LHCN-M2 (cell line): Measurements from ENCODE around the gene DNAJC6. TPM values are rescaled to one million over a fixed set of nuclear protein-coding genes. Genes with fewer than 3 reads are reported as not detected.

Experiments used
- DNase-seq: peaks from one replicate; pipeline ENCODE4 v3.0.0-alpha.2; 2012; ENCODE audit warnings: low read depth
- total RNA-seq: library from RNA; depleted of rRNA; stranded (reverse); fragments of >200 nt; gene quantifications from 2 replicates; pipeline ENCODE4 v1.2.3, GENCODE V29; 2014

DNAJC6 gene
- total RNA-seq, 1 experiment from 2014 or later: 2.9 TPM

DNA sequence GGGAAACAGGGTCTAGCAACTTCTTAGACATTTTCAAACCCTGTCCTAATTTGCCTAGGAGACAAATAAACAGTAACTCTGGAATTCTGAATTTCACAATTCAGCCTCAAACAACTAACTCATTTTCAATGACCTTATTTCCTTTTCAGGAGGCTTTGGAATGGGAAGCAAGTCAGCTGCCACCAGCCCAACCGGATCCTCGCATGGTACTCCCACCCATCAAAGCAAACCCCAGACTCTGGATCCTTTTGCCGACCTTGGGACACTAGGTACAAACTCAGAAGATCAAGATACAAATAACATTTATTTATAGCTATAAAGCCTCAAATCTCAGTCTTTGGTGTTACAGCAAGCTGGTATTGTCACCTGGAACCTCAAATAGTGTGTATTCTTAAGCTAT, 92.3 kb downstream of the DNAJC6 start:
- no peak for DNase-seq

DNA sequence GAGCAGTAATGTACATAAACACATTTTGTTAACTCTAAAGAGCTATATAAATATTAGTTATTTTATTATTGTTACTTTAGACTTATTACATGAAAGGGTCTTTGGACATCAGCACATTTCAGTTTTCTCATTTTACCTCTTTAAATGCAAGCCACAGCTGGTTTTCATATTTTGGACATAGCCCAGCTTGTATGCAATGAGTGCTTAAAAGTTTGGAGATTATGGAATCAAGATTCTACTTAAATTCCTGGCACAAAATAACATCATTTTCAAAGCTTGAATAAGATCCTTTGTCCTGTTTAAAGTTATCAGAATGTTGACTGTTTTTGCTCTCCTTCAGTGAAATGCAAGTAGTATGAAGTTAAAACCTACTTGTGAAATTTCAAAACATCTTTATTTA, 95.6 kb downstream of the DNAJC6 start:
- no peak for DNase-seq

DNA sequence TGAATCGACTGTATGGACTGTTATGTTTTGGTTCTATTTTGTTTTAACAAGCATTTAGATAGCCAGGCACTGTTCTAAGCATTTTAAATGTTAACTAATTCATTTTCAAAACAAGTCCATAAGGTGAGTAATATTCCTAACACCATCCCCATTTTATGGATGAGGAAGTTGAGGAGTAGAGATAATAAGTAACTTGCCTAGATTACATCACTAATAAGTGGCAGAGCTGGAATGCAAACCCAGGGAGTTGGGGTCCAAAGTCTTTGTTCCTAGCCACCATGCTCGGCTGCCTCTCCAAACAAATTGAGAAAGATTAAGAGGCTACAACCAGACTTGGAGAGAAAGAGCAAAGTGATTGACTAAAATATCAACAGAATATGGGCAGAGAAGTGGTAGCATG, 98.5 kb downstream of the DNAJC6 start:
- no peak for DNase-seq

DNA sequence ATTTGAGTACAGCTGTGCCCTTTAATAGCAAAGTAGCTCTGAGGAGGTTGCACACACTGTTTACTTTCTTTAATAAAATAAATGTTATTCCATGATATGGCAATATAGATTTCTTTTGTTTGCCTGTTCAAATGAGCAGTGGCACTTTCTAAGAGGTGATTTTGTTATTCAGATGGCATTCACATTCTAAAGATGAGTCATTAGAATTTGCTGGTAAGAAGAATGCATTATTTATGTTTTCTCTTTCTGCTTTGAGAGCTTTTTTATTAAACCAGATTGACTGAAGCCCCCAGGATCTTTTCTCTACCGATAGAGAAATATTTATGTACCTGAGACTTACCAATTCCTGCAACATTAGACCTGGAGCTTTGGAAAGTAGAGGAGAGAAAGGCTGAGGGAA, 100.0 kb downstream of the DNAJC6 start:
- DNase-seq: no peak

DNA sequence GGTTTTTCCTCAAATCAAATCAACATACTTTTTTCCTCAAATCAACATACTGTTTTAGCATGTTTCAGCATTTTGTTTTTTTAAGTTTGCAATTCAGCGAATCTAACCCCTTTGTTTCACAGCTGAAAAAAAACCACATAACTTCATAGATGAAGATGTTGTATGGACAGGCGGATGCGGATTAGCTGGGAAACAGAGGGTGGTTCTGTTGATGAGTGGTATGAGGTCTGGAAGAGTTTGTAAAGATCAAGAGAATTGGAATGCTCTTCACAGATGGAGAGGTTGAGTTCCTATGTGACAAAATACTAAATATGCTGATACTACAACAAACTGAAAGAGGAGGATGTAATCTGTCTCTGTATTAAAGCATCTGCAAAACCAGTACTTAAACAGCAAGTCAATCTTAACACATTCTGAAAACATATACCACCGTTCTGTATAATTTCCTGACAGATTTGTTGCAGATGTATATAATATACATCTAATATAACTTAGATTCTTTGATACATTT, 100.5 kb downstream of the DNAJC6 start:
- no peak for DNase-seq

DNA sequence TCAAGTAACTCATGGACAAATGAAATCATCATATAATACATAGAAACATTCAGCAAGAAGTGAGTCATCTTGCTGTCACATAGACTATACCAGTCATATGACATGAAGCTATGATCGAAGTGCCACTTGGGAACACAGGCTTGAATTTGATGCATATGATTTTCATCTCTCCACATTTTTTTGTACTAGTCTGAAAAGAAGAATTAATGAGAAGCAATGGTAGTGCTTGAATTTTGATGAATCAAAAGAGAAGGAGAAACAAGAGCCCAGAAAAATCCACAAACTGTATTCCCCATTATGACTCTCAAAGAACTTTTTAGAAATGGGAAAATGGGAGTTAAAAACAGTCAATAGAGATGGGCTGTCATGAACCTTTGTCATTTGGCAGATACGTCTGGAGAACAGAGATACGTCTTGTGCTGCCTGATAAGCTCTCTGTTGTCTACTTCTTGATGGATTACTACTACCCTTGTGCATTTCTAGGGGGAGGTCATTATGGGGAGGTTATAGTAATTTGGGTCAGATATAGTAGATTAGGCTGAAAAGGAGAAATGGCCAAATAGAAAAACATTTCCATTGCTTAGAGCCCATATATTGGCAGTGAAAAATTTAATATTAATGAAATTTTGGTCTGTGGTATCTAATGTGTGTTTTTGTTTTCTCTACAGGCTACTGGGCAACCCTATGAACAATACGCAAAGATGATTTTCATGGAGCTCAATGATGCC, 103.1 kb downstream of the DNAJC6 start:
- peak; percentile 35 for DNase-seq

DNA sequence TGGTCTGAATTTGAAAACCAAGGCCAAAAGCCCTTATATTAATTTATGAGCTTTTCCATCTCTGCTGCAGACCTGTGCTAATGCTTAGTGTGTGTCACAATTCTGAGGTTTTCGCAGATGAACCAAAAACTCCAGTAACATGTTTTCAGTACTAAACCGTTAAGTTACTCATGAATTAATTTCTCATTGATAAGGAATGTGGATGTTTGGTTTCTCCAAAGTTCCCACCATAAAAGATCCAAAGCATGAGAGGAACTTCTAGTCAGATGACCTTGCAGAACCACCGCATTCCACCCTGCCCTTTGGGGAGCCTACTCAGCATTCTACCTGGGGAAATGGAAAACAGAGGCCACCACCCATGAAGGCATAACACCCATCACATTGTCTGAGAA, 103.6 kb downstream of the DNAJC6 start:
- DNase-seq: peak; percentile 54

DNA sequence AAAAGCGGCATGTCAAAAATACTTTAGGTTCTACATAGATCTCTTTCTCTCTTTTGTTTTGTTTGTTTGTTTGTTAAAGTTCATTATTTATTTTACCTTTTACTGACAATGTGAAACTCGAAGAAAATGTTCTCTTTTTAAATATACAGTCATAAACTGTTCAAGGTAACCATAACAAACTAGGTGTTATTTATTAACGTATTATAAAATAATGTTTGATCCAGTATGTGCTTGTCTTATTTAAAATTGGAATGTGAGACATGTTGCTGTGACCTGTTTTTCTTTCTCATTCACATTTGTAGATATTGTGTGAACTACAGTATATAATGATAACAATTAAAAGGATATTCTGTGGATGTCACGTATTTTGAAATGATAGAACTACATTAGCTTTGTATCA, 105.2 kb downstream of the DNAJC6 start:
- DNase-seq: no peak

DNA sequence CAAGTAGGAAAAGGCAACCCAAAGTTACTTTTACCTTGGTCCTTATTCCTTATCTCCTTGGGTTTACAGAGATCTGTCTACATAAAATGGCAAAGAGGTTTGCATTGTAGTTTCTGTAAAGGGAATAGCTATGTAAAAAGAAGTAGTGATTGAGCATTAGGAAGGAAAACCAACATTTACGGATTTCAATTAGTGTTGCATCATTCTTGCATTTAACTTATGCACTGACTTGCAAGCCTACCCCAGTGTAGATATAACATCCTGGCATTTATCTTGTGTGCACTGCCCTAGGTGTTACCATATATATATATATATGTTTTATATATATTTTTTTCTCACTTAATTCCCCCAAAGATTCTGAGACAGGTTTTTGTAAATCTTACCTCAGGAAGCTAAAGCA, 107.4 kb downstream of the DNAJC6 start:
- DNase-seq: no peak

DNA sequence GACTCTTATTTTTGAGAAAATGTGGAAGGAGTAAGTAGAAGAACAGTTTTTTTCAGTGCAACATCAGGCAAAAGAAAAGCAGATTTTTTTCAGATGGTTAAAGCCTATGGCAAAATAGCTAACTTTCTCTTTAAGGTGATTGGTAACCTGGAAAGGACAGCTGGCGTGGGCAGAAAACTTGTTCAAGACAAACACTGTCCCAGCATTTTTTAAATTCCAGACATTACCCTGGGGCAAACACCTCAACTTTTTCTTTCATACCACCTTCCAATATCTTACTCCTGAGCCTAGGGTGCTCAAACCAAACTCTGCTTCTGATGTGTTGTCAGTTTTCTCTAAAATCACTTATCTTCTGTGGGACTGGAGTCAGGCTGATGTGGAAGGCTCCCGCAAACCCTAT, 108.4 kb downstream of the DNAJC6 start:
- DNase-seq: no peak

DNA sequence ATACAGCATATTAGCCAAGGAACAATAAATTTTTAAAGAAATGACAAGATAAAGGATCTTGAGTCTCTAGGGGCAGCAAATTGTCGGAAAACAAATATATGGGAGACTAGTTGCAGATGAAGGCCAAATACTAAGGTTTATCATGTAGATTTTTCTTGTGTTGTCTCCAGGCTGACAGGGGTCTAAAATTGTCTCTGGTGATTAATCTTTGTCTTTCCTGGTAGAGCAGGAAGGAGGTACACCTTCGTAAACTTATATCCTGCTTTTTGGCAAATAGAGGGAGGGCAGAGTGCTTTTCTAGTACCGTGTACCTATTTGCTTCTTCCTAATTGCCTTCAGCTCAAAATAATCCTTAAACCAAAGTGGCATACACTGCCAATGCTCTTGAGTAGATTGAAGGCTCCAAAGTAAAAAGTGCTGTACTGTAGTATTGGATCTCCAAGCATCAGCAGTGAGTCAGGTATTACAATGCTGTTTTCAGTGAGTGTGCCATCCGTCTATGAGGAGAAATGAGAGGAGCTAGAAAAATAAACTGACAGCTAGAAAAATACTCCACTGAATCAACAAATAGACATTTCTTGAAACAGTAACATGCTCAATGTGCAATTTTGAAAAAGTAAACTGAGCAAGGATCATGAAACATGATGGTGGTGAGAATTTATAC, 109.3 kb downstream of the DNAJC6 start:
- peak; percentile 34 for DNase-seq

DNA sequence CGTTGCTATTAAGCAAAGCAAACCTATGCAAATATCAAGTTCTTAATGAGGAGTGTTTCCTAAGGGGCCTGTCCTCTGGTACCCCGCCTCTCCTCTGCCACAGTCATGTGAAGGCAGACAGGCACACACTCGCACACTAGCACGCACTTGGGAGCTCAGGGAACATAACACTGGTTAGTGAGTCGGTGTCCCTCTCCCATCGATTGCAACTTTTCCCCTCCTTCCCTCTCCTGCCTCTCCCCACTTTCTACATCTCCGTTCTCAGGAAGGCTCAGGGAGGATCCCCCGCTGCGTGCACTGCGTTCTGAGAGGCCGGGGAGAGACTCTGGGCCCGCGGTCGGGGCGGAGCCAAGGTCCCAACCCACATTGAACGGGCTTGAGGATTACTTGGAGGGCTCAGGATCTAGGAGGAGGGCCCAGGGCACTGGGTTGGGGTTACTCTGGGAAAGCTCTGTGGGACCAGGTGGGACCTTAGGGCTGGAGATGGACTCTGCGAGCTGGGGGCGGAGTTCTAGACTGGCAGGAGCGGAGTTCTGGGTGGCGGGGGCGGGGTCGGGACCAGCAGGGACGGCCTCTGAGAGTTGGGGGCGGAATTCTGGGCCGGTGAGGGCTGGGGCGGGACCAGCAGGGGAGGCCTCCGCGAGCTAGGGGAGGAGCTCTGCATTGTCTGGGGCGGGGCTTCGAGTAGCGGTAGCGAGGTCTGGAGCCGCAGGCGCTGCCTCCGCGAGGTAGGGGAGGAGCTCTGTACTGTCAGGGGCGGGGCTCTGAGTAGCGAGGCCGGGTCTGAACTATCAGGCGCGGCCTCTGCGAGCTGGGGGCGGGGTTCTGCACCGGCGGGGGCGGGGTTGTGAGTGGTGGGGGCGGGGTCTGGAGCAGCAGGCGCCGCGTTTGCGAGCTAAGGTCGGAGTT, 110.6 kb downstream of the DNAJC6 start:
- DNase-seq: peak; percentile 97

DNA sequence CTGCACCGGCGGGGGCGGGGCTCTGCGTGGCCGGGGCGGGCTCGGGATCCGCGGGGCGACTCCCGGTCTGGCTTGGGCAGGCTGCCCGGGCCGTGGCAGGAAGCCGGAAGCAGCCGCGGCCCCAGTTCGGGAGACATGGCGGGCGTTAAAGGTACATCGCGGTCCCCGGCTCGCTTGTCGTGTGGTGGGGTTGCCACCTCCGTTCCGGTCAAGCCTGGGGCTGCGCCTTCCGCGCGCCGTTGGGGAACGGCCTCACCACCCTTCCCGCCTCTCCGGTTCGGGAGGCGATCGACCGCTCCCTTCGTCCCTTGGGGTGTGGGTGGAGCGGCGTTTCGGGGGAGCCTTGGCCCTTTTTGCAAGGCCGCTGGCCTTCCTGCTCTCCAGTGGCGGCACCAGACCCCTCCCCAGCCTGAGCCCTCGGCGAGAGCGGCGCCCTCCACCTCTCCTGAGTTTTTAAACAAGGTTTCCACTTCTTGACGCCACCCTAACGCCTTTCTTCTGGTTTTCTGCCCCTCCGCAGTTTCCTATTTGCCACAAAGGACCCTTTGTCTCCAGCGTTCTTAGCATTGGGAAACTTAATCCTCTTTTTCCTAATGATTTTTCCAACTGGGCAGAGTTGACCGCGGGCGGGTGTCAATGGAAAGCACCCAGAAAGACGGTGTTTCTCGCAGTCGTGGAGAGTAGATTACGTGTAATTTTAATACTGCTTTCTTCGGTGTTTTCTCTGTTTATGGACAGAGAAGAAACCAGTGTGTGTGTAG, 111.4 kb downstream of the DNAJC6 start, which contains the start of the genes LEPR and LEPROT:
Gene LEPR, plus strand, starts transcription at position 79 of the 761 bp plus-strand sequence. CDS start 144,898 bp downstream, outside the sequence.
Gene LEPROT, plus strand, starts transcription at position 79 of the 761 bp plus-strand sequence. Its CDS starts 57 bp downstream, at position 136.
- DNase-seq: no peak

DNA sequence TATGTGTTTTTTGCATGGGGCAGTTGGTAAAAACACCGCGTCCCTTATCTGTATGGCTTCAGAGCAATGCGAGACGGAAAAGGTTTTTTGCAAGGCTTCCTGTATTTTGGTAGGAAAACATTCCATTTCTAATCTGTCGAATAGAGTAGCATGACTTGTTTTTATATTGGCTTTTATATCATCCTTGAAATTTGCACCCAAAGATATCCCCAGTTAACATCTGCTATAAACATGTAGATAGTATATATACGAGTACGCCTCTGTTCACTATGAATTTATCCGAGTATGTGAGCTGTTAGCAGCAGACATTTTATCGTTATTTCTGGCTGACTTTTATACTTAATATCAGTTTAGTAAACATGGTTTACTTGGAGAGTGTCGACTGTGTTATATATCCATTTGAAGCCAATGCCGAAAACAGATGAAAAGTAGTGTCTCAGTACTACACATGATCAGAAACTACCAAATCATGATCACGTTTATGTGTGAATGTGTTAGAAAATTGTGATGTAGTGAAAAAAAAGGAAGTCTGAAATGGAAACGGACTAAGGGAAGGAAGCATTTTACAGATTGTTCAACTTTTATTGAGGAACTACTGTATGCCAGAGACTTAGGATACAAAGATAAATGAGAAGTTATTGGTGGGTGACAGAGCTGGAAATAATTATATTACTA, 112.1 kb downstream of the DNAJC6 start:
- DNase-seq: no peak

DNA sequence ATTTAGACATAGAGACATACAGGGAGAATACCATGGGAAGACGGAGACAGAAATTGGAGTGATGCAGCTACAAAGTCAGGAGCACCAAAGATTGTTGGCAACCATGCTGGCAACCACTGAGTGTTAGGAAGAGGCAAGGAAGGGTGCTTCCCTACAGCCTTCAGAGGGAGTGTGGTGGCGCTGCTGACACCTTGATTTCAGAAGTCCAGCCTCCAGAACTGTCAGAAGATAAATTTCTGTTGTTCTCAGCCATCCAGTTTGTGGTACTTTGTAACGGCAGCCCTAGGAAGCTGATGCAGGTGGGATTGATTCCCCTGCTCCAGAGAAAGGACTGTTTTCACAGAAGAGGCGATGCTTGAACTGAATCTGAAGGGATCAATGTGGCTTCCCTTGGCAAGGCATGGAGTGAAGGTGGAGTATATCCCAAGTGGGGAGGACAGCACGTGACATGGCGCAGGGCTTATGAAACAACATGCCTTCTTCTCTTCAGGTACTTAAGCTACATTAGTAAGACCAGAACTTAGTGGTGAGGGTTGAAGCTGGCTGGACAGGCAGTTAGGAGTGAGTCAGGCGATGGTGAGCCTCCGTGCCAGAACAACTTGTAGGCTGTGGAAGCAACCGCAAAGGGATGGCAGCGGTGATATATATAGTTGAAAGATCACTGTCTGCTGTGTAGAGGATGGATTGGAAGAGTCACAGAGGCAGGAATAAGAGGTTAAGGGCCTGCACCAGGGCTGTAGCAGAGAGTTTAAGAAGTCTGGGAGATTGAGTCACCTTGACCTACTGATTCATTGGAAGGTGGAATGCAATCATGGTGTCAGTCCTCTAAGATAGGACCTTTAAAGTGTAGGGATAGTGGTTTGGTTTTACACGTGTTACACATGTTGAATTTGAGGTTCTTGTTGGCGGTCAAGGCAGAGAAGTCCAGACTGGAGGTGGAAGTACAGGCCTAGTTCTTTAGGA, 113.2 kb downstream of the DNAJC6 start:
- DNase-seq: peak; percentile 84

DNA sequence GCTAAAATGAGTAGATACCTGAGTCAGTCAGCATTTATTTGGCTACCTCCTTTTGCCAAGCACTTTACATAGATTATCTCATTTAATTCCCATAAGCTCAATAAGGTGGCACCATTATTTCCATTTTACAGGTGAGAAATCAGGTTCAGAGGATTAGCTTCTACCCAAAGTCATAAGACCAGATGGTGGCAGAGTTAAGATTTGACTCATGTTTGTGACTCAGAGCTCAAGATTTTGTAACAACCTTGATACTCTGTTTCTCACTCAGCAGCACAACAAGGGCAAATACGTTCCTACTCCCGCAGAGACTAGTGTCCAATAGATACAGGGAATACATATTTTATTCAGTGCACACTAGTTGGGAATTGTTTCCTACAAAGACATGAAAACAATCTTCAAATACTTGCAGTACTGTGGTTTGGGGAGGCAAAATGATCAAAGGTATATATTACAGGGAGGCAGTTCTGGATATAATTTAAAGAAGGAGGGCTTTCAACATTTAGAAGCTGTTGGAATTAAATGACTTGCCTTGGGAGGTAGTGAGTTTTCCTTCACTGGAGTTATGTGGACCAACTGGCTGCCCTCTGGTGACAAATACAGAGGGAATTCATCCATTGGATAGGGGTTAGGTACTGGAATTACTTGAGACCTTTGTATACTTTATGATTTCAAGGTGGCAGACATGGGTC, 114.7 kb downstream of the DNAJC6 start:
- DNase-seq: peak; percentile 92

DNA sequence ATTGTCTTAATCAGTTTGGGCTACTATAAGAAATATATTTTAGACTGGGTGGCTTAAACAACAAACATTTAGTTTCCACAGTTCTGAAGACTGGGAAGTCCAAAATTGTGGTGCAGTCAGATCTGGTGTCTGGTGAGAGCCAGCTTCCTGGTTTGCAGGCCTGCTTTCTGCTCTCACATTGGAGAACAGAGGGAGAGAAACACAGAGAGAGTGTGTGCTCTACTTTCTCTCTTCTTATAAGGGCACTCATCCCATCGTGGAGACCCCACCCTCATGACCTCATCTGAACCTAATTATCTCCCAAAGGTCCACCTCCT, 115.2 kb downstream of the DNAJC6 start:
- DNase-seq: no peak

DNA sequence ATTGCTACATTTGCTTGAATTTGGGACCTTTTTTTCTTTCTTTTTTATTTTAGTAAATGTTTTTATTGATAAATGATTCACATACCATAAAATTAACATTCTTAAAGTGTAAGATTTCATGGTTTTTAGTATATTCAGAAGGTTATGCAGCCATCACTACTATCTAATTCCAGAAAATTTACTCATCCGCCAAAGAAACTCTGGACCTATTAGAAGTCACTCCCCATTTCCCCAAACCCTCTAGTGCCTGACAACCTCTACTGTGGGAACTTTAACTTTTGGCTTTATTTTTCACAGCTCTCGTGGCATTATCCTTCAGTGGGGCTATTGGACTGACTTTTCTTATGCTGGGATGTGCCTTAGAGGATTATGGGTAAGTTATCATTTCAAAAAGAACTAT, 115.7 kb downstream of the DNAJC6 start:
- no peak for DNase-seq

DNA sequence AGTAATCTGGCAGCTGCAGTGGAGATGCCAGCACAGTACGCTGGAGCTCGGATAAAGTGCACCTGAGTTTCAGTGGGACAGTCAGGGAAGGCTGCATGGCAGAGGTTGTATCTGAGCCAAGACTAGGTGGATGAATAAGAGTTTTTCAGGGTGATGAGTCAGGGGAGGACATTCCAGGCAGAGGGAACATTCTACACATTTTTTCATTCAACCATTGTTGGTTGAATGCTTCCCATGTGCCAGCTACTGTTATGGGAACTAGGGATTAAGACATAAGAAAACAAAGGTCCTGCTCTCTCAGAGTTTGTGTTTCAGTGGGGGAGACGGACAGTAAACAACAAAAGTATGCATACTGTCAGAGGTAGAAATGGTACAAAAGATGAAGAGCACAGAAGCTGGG, 116.4 kb downstream of the DNAJC6 start:
- DNase-seq: peak; percentile 96
